HepG2 (cell line): ENCODE data around the gene C12orf60. TPM values are rescaled to one million over a fixed set of nuclear protein-coding genes. Genes with fewer than 3 reads are reported as not detected.

ENCODE experiments used
- ATAC-seq: fragments of 200-7000 bp; cut with Tn5 transposase; 3 replicates; pipeline ENCODE4 v1.9.1; 2020; ENCODE audit warnings: mild to moderate bottlenecking, moderate library complexity
- BruUV-seq: library from RNA; stranded (reverse); fragments of 400-500 nt; replicated peaks from 2 replicates; lab custom pipeline; 2021; lab: Mats Ljungman, UMichigan
- CTCF ChIA-PET: fragments of 300-600 bp; formaldehyde crosslinking; extraction: SDS; loops from one replicate; lab custom pipeline; 2021; ENCODE audit warnings: low total read pairs, inconsistent platforms, low intra/inter-chr PET ratio; lab: Yijun Ruan, JAX
- POLR2A ChIA-PET: fragments of 350-600 bp; sonication (Branson Sonifier 250); formaldehyde crosslinking; loops from one replicate; lab custom pipeline; 2020; ENCODE audit warnings: antibody characterized with exemption, inconsistent platforms; lab: Yijun Ruan, JAX
- DNase-seq: peaks from one replicate; pipeline ENCODE4 v3.0.0-alpha.2; 2015; ENCODE audit warnings: low spot score
- FAIRE-seq: peaks from 3 replicates; lab custom pipeline; 2011; peaks lifted over from hg19 to GRCh38; lab: Jason Lieb, UNC
- H2AFZ ChIP-seq: one replicate; pipeline ENCODE4 v1.6.1; 2011; ENCODE audit warnings: low read length, inconsistent platforms
- H3K27ac ChIP-seq: fragments of 300-600 bp; 3 replicates; pipeline ENCODE4 v1.8.0; 2011; ENCODE audit warnings: mixed run types, mild to moderate bottlenecking, mixed read lengths, low read length, inconsistent platforms; ENCODE audit not compliant: insufficient read depth; ENCODE audit errors: extremely low read length
- H3K27me3 ChIP-seq, 2 experiments: fragments of 200-600 bp in 1 of 2; 2 replicates in 1 of 2; 3 replicates in 1 of 2; pipeline versions ENCODE4 v1.6.0 to v1.8.0; 2011; ENCODE audit warnings: low read length in 2 of 2, mild to moderate bottlenecking in 2 of 2, moderate library complexity in 2 of 2, inconsistent platforms in 1 of 2; ENCODE audit not compliant: insufficient read depth in 2 of 2, control insufficient read depth in 1 of 2
- H3K36me3 ChIP-seq, 2 experiments: fragments of 200-600 bp in 1 of 2; replicated peaks in 1 of 2; 2 replicates in 1 of 2; 3 replicates in 1 of 2; pipeline versions ENCODE4 v1.5.1 to v1.8.0; 2011; ENCODE audit warnings: low read length in 2 of 2, inconsistent platforms in 1 of 2; ENCODE audit not compliant: insufficient read depth in 2 of 2, control insufficient read depth in 1 of 2
- H3K4me1 ChIP-seq: 2 replicates; pipeline ENCODE4 v1.5.1; 2012; ENCODE audit warnings: low read length, inconsistent platforms; ENCODE audit not compliant: insufficient read depth
- H3K4me2 ChIP-seq: 2 replicates; pipeline ENCODE4 v1.6.0; 2011; ENCODE audit warnings: low read depth, low read length, inconsistent platforms
- H3K4me3 ChIP-seq, 3 experiments: fragments of 200-600 bp in 1 of 3; sonication (generic), shearing (Covaris generic) in 1 of 3; replicated peaks in 1 of 3; 2 replicates each; pipeline ENCODE4 v1.5.1; 2011 to 2016; ENCODE audit warnings: low read length in 3 of 3, inconsistent platforms in 2 of 3, low read depth in 2 of 3, mild to moderate bottlenecking in 2 of 3, control low read depth in 1 of 3, mixed read lengths in 1 of 3; ENCODE audit not compliant: insufficient read depth in 1 of 3
- H3K79me2 ChIP-seq: one replicate; pipeline ENCODE4 v1.6.1; 2011; ENCODE audit warnings: low read length, inconsistent platforms; ENCODE audit not compliant: insufficient read depth
- H3K9ac ChIP-seq: 2 replicates; pipeline ENCODE4 v1.6.0; 2011; ENCODE audit warnings: mild to moderate bottlenecking, low read depth, low read length, inconsistent platforms; ENCODE audit not compliant: insufficient read depth
- H3K9me3 ChIP-seq: 2 replicates; pipeline ENCODE4 v1.5.1; 2012; ENCODE audit warnings: mild to moderate bottlenecking, low read length
- H4K20me1 ChIP-seq: 2 replicates; pipeline ENCODE4 v1.6.0; 2011; ENCODE audit warnings: inconsistent platforms, mild to moderate bottlenecking, low read length, moderate library complexity; ENCODE audit not compliant: insufficient read depth
- ELF3 ChIP-seq: IDR thresholded peaks from 2 replicates; pipeline ENCODE4 v1.6.1; 2016; ENCODE audit warnings: missing genetic modification reagents, missing compliant biosample characterization
- ESRRA ChIP-seq: sonication (generic); formaldehyde crosslinking; IDR thresholded peaks from 2 replicates; pipeline ENCODE4 v1.5.1; 2020; ENCODE audit warnings: mild to moderate bottlenecking, low read depth, missing genetic modification reagents
- FOXA3 ChIP-seq: IDR thresholded peaks from 2 replicates; pipeline ENCODE4 v1.6.1; 2016; ENCODE audit warnings: missing genetic modification reagents, missing compliant biosample characterization
- HOXA5 ChIP-seq: sonication (generic); formaldehyde crosslinking; IDR thresholded peaks from 2 replicates; pipeline ENCODE4 v1.4.0; 2020; ENCODE audit warnings: missing genetic modification reagents
- KAT7 ChIP-seq: IDR thresholded peaks from 2 replicates; pipeline ENCODE4 v1.6.1; 2018; ENCODE audit warnings: borderline replicate concordance, missing compliant biosample characterization
- KDM5B ChIP-seq: sonication (generic); formaldehyde crosslinking; IDR thresholded peaks from 2 replicates; pipeline ENCODE4 v1.4.0; 2020; ENCODE audit warnings: missing genetic modification reagents, mild to moderate bottlenecking, borderline replicate concordance
- KMT2A ChIP-seq: sonication (generic); formaldehyde crosslinking; IDR thresholded peaks from 2 replicates; pipeline ENCODE4 v1.4.0; 2020; ENCODE audit warnings: missing genetic modification reagents
- KMT2B ChIP-seq: IDR thresholded peaks from 2 replicates; pipeline ENCODE4 v1.6.1; 2016; ENCODE audit warnings: missing genetic modification reagents, missing compliant biosample characterization
- MED1 ChIP-seq: sonication (generic); formaldehyde crosslinking; IDR thresholded peaks from 2 replicates; pipeline ENCODE4 v1.4.0; 2020; ENCODE audit warnings: missing genetic modification reagents
- MIER3 ChIP-seq: IDR thresholded peaks from 2 replicates; pipeline ENCODE4 v1.6.1; 2016; ENCODE audit warnings: missing compliant biosample characterization, borderline replicate concordance
- MYNN ChIP-seq: sonication (generic); formaldehyde crosslinking; IDR thresholded peaks from 2 replicates; pipeline ENCODE4 v1.4.0; 2020; ENCODE audit warnings: mild to moderate bottlenecking, low read depth, missing genetic modification reagents
- PHF8 ChIP-seq: sonication (generic); formaldehyde crosslinking; IDR thresholded peaks from 2 replicates; pipeline ENCODE4 v1.5.0; 2020; ENCODE audit warnings: missing genetic modification reagents
- POLR2AphosphoS2 ChIP-seq: IDR thresholded peaks from 2 replicates; pipeline ENCODE4 v1.6.1; 2011; ENCODE audit warnings: low read depth, low read length, improper control_type of control experiment
- POLR2AphosphoS5 ChIP-seq: IDR thresholded peaks from 2 replicates; pipeline ENCODE4 v1.6.1; 2012; ENCODE audit warnings: low read depth, low read length
- RELA ChIP-seq: sonication (generic); formaldehyde crosslinking; IDR thresholded peaks from 2 replicates; pipeline ENCODE4 v1.4.0; 2020; ENCODE audit warnings: missing genetic modification reagents
- SAP130 ChIP-seq: IDR thresholded peaks from 2 replicates; pipeline ENCODE4 v1.6.1; 2016; ENCODE audit warnings: low read depth
- SIN3B ChIP-seq: fragments of 150-350 bp; IDR thresholded peaks from 2 replicates; pipeline ENCODE4 v1.6.1; 2014; ENCODE audit warnings: low read length
- SMARCE1 ChIP-seq: fragments of 450-650 bp; IDR thresholded peaks from 2 replicates; pipeline ENCODE4 v1.6.1; 2017; ENCODE audit warnings: borderline replicate concordance
- SP4 ChIP-seq: sonication (generic); formaldehyde crosslinking; IDR thresholded peaks from 2 replicates; pipeline ENCODE4 v1.8.1; 2023; ENCODE audit warnings: mild to moderate bottlenecking, missing genetic modification reagents
- SUZ12 ChIP-seq: fragments of 150-350 bp; IDR thresholded peaks from 2 replicates; pipeline ENCODE4 v1.6.1; 2014; ENCODE audit warnings: low read depth, low read length
- ZFX ChIP-seq: sonication (generic); formaldehyde crosslinking; IDR thresholded peaks from 2 replicates; pipeline ENCODE4 v1.4.0; 2020; ENCODE audit warnings: mild to moderate bottlenecking, low read depth, missing genetic modification reagents, moderate library complexity
- ZNF614 ChIP-seq: IDR thresholded peaks from 2 replicates; pipeline ENCODE4 v1.6.1; 2018; ENCODE audit warnings: missing biosample characterization, missing genetic modification reagents, inconsistent platforms, borderline replicate concordance
- WGBS: methylation state at CpG from one replicate; pipeline ENCODE4 v1.1.6; 2017; ENCODE audit warnings: low lambda C conversion rate; 5-methylcytosine and 5-hydroxymethylcytosine counted together
- in situ Hi-C: cut with HindIII; loops from 2 replicates; pipeline ENCODE4 v1.10.0; 2017; ENCODE audit warnings: low pct_unique_long_range_greater_than_20kb; ENCODE audit not compliant: extremely low pct_ligation_motif_present
- intact Hi-C: fragments of 100-400 bp; cut with micrococcal nuclease; formaldehyde crosslinking; loops from one replicate; pipeline ENCODE4 v1.10.0; 2022; ENCODE audit not compliant: unreplicated experiment
- polyA plus RNA-seq, 8 experiments: library from polyadenylated mRNA; depleted of rRNA in 3 of 8; stranded (reverse) in 7 of 8; unstranded in 1 of 8; fragments of >200 nt; fragmentation: Illumina TruSeq in 4 of 8; extraction: Trizol in 4 of 8; gene quantifications; 2 replicates each; pipeline versions ENCODE4 v1.2.1 to v1.2.3, GENCODE V29; 2011 to 2016; ENCODE audit warnings: low read depth in 4 of 8, missing spikeins in 1 of 8, mixed read lengths in 1 of 8; ENCODE audit not compliant: insufficient read depth in 1 of 8
- total RNA-seq, 5 experiments: library from RNA; depleted of rRNA; stranded (reverse); fragments of >200 nt; fragmentation: Illumina TruSeq; extraction: Trizol; gene quantifications; 2 replicates each; pipeline ENCODE4 v1.2.3, GENCODE V29; 2016; ENCODE audit warnings: low read depth in 1 of 5
- TF ChIP-seq, protein P1 (sequence below): IDR thresholded peaks from 2 replicates; pipeline ENCODE4 v1.4.0; 2020; ENCODE audit warnings: mild to moderate bottlenecking, missing genetic modification reagents
- TF ChIP-seq, protein P2 (sequence below): sonication (generic); formaldehyde crosslinking; IDR thresholded peaks from 2 replicates; pipeline ENCODE4 v1.8.1; 2023; ENCODE audit warnings: mild to moderate bottlenecking, missing genetic modification reagents

The C12orf60 gene
- total and polyA plus RNA-seq, 2 of the 13 experiments (the other 11 are each of a cell fraction or from before 2014, with no cell fraction given): 0.55 to 1.4 TPM

DNA sequence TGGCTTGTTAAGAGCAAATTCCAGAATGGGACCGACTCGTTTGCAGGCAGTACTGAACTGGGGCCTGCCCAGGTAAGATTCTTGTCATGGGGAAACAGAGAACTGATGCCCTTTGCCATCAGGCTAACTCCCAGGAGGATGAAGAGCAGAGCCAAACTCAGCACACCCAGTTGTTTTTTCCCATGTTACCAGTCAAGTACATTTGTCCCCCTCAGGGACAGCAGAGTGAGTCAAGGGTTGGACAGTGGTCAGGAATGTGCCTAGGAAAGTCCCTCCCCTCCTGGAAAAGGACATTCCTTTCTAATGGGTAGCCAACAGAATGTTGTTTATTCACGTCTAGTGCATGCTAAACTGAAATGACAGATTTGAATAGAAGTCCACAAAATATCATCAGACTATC is 38.3 kb downstream of the C12orf60 start:
- peak overlapping the region; percentile 98 for H3K4me2 ChIP-seq
- FAIRE-seq (peak; percentile 90), ATAC-seq (peak; percentile 84), DNase-seq (peak; percentile 85)
- peaks cover 33% of the 10 kb centered on the region for H3K79me2 ChIP-seq
- intact Hi-C loops: loop anchor here (2.0 kb wide), 2 partner anchors 39 to 71 kb away; partner anchors contain the start of genes C12orf60 and WBP11
- POLR2A ChIA-PET: no interaction called here
- H3K9me3 ChIP-seq: no peaks in the 10 kb centered on the region
- peak overlapping the region; percentile 34 for H2AFZ ChIP-seq
- WGBS: 0% methylated on average over 3 of the region's 3 CpGs
- H3K4me3 ChIP-seq: peak overlapping the region; percentile 73 to 86 (median 73)
- H3K27ac ChIP-seq: peak overlapping the region; percentile 86
- H3K9ac ChIP-seq: peak overlapping the region; percentile 77
- no TSS peak for BruUV-seq
- no peaks in the 10 kb centered on the region for H4K20me1 ChIP-seq
- CTCF ChIA-PET: interaction anchor here (0.7 kb wide), 1 partner anchor 154 kb away, joined by 3 read pairs; no protein-coding TSS in a partner anchor
- H3K4me1 ChIP-seq: peaks cover 70% of the 10 kb centered on the region
- H3K27me3 ChIP-seq: no peaks in the 10 kb centered on the region; a peak in 1 of 5 replicates
- in situ Hi-C loops: loop anchor here (5.0 kb wide), 1 partner anchor 156 kb away; no protein-coding TSS in a partner anchor
- peaks cover 0 to 16% of the 10 kb centered on the region in 2 experiments; a peak in 2 of 5 replicates for H3K36me3 ChIP-seq
- TF ChIP-seq KMT2B (CRISPR knock-in tag): 0 out of 2 replicates have a peak, but pooled peaks have one; percentile 25
- peak; percentile 58 for TF ChIP-seq MED1 (CRISPR knock-in tag)
- no peak for TF ChIP-seq MYNN (CRISPR knock-in tag)
- TF ChIP-seq, protein P1, sequence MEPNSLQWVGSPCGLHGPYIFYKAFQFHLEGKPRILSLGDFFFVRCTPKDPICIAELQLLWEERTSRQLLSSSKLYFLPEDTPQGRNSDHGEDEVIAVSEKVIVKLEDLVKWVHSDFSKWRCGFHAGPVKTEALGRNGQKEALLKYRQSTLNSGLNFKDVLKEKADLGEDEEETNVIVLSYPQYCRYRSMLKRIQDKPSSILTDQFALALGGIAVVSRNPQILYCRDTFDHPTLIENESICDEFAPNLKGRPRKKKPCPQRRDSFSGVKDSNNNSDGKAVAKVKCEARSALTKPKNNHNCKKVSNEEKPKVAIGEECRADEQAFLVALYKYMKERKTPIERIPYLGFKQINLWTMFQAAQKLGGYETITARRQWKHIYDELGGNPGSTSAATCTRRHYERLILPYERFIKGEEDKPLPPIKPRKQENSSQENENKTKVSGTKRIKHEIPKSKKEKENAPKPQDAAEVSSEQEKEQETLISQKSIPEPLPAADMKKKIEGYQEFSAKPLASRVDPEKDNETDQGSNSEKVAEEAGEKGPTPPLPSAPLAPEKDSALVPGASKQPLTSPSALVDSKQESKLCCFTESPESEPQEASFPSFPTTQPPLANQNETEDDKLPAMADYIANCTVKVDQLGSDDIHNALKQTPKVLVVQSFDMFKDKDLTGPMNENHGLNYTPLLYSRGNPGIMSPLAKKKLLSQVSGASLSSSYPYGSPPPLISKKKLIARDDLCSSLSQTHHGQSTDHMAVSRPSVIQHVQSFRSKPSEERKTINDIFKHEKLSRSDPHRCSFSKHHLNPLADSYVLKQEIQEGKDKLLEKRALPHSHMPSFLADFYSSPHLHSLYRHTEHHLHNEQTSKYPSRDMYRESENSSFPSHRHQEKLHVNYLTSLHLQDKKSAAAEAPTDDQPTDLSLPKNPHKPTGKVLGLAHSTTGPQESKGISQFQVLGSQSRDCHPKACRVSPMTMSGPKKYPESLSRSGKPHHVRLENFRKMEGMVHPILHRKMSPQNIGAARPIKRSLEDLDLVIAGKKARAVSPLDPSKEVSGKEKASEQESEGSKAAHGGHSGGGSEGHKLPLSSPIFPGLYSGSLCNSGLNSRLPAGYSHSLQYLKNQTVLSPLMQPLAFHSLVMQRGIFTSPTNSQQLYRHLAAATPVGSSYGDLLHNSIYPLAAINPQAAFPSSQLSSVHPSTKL (CRISPR knock-in tag): peak; percentile 63
- no peak for TF ChIP-seq ESRRA (CRISPR knock-in tag)
- no peak for TF ChIP-seq SIN3B
- 0 out of 2 replicates have a peak, but pooled peaks have one; percentile 36 for TF ChIP-seq RELA
- TF ChIP-seq KMT2A (CRISPR knock-in tag): 0 out of 2 replicates have a peak, but pooled peaks have one; percentile 39
- TF ChIP-seq ZNF614: 0 out of 2 replicates have a peak, but pooled peaks have one; percentile 33
- TF ChIP-seq POLR2AphosphoS5: peak; percentile 61
- no peak for TF ChIP-seq SMARCE1
- no peak for TF ChIP-seq POLR2AphosphoS2
- no peak for TF ChIP-seq SP4 (CRISPR knock-in tag)
- TF ChIP-seq MIER3: no peak
- peak; percentile 41; the same call in 1 of the 2 replicates for TF ChIP-seq ZFX
- peak; percentile 79 for TF ChIP-seq SAP130
- TF ChIP-seq KAT7 (CRISPR knock-in tag): 0 out of 2 replicates have a peak, but pooled peaks have one; percentile 60
- TF ChIP-seq KDM5B (CRISPR knock-in tag): no peak
- 0 out of 2 replicates have a peak, but pooled peaks have one; percentile 27 for TF ChIP-seq HOXA5 (CRISPR knock-in tag)
- TF ChIP-seq ELF3 (CRISPR knock-in tag): 0 out of 2 replicates have a peak, but pooled peaks have one; percentile 27
- TF ChIP-seq, protein P2, sequence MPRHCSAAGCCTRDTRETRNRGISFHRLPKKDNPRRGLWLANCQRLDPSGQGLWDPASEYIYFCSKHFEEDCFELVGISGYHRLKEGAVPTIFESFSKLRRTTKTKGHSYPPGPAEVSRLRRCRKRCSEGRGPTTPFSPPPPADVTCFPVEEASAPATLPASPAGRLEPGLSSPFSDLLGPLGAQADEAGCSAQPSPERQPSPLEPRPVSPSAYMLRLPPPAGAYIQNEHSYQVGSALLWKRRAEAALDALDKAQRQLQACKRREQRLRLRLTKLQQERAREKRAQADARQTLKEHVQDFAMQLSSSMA: no peak
- TF ChIP-seq FOXA3 (CRISPR knock-in tag): peak; percentile 59; the same call in 1 of the 2 replicates
- no peak for TF ChIP-seq PHF8 (CRISPR knock-in tag)
- TF ChIP-seq SUZ12: no peak
